ENCODE results near the gene SMAP1.
"Not testable (repeated sequence)": the region's sequence is repeated elsewhere in the genome, so short reads cannot be mapped to it uniquely, and the experiment has no call there.

SMAP1 gene

GRCh38 chr6:70742462-70742861 lies 74.8 kb downstream of the SMAP1 start:
- not testable (repeated sequence) for DNase-seq

DNA sequence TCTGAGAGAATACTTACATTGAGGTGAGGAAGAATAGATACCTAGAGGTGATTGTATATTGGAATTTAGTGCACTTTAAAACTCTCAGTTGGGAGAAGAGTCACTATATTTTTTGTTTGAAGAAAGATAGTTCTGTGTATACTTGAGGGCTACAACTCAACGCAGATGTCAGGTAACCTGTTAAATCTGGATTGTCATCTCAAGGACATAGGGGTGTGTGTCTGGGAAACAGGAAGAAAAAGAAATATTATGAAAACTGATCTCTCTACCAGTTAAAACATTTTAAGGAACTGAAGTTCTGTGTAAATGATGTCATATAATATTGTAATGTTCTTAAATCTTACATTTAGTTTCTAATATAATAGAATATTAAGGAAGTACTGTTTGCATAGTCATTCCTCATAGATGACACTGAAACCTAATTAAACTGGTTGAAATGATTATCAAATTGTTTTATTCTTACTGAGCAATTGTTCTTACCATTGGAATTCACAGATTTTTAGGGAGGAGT lies 86.2 kb downstream of the SMAP1 start:
- DNase-seq = no peak

DNA sequence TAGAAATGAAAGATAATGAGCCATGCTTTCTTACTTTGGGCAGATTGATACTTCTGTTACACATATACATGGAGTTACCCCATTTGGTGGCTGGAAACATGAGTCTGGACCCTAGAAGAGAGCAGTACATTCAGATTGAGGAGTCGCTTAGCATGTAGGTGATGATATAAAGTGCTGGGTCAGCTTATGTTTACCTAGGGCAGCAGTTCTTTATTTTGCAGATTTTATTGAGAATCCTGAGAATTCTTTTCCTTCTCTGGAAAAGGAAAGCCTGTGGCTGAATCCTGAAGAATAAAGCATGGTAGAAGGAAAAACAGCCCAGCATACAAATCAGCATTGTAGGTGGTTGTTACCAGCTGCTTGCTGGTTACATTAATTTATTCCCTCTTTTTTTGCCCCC lies 91.2 kb downstream of the SMAP1 start:
- no peak for DNase-seq

DNA sequence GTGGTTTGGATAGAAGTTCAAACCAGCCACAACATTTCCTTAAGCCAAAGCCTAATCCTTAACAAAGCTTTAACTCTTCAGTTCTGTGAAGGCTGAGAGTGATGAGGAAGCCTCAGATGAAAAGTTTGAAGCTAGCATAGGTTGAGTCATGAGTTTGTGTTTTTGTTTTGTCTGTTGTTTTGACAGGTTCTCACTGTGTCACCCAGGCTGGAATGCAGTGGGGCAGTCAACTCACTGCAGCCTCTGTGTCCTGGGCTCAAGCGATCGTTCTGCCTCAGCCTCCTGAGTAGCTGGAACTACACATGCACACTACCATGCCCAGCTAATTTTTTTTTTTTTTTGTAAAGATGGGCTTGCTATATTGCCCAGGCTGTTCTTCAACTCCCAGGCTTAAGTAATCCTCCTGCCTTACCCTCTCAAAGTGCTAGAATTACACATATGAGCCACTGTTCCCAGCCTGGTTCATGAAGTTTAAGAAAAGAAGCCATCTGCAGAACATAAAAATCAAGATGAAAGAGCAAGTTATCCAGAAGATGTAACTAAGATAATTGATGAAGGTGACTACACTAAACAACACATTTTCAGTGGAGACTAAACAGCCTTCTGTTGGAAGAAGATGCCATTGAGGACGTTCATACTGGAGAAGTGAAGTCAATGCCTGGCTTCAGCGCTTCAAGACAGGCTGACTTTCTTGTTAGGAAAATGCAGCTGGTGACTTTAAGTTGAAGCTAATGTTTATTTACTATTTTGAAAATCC lies 96.2 kb downstream of the SMAP1 start:
- no peak for DNase-seq

- no peak for DNase-seq
These were observed 97.0 kb downstream of the SMAP1 start for GRCh38 chr6:70764706-70765105.

- not testable (repeated sequence) for DNase-seq
These were observed 103.7 kb downstream of the SMAP1 start for GRCh38 chr6:70771351-70771750.

- DNase-seq = no peak
These were observed 112.3 kb downstream of the SMAP1 start for GRCh38 chr6:70779934-70780333.

DNA sequence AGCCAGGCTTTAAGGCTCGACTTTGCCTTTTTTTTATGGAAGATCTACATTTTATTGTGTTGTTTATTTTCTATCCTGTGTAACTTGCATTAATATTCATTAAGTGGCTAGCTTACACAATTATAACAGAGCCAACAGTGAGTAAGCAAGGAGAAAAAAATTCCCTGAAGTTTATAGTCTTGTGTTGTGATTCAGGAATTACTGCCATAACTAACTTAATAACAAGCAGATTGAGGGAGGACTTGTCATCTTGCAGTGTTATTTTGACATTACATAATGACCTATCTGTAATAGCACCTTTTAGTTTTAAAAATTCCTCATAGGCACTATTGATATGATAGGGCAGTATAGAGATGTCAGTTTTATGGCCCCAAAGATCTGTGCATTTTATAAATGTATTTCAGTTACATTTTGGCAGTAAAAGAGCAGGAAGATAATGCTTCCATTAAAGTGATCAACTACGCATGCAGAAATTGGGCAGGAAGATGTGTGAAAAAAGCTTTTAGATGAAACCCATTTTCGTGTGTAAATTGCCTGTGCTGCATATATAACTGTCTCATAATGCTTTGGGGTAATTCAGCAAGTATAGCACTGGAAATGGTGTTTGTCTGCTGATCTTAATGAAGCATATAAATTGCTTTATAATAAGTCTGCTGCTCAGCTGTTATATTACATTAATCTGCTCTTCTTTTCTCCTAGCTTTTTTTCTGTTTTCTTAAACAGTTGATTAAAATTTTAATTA lies 123.0 kb downstream of the SMAP1 start:
- DNase-seq = no peak

DNA sequence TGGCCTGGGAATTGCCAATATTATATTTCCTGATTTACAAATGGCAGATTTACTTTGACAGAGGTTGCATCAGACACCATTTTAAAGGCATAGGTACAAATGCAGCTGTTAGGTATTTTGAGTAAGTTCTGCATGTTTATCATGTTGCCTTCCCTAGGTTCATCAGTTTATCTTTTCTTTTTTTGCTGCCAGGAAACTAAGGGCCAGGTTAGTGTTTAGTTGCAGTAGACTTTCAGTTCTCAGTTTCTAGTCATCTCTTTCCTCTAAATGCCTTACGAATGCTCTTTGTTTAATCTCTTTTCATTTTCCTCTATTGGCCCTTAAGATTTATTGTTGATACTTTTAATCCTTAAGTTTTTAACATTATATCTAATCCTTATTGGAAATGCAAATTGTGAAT lies 129.9 kb downstream of the SMAP1 start:
- no peak for DNase-seq

- no peak for DNase-seq
These were observed 138.4 kb downstream of the SMAP1 start for GRCh38 chr6:70806086-70806485.

GRCh38 chr6:70811788-70812187 lies 144.1 kb downstream of the SMAP1 start:
- no peak for DNase-seq

GRCh38 chr6:70813885-70814284 lies 146.2 kb downstream of the SMAP1 start:
- no peak for DNase-seq

DNA sequence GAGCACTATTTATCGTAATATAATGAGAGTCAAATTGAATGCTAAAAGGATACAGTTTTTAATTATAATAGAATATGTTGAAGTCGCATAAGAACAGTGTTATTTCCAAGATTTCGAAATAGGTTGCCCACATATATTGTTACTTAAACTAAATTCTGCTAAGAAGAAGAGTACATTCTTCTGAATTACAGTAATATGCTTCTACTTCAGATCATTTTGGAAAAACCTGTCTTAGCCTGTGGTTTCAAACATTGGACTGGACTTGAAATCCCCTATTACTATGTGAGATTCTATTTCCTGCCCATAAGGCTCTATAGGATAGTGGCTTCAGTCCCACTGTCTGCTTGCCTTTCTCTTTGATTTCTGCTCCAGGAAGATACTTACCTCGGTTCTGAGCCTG lies 152.0 kb downstream of the SMAP1 start:
- DNase-seq = no peak

DNA sequence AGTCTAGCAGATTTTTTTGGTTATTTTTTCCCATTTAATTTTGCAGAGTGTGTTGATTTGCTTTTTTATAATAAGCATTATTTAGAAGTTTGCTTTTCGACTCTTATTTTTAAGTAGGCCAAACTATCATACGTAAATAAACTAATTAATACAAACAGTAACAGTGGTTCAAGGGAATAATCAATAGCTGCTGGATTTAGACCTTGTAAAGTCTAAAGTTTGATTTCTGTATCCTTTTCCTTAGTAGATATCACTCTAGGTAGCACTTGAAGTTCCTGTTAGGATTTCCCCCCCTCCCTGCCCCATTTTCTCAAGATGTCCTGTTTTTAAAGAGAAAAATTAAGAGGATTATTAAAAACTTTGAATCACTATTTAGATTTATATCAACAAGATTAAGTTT lies 153.1 kb downstream of the SMAP1 start:
- no peak for DNase-seq

DNA sequence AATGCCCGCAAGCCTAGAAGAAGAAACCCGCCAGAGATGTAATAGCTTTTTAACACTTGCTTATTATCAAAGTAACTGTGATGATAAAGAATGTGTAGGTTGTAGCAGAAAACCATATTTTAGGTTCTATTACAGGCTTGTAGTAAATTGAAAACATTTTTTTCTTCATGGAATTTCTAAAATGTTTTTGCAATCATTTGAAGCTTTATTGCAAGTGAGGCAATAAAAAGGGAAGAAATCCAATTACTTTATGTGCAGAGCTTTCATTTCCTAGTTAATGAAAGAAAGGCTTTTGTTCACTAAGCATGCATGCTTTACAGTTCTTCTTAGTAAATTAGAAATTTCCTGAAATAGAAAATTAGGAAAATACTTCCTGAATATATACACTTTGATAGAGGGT lies 154.1 kb downstream of the SMAP1 start:
- DNase-seq = no peak

DNA sequence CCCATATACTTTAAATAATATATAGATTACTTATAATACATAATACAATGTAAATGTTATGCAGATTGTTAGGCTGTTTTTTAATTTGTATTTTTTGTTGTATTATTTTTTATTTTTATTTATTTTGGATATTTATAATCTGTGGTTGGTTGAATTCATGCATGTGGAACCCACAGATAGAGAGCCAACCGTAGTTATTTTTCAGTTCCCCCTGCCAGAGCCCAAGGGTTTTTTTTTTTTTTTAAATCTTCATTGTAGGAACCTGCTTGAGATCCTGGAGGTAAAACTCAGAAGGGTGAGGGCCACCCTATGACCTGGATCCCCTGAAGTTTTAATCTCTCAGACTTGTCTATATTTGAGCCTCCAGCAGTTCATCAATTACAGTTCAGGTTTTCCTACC lies 156.0 kb downstream of the SMAP1 start:
- DNase-seq = no peak

DNA sequence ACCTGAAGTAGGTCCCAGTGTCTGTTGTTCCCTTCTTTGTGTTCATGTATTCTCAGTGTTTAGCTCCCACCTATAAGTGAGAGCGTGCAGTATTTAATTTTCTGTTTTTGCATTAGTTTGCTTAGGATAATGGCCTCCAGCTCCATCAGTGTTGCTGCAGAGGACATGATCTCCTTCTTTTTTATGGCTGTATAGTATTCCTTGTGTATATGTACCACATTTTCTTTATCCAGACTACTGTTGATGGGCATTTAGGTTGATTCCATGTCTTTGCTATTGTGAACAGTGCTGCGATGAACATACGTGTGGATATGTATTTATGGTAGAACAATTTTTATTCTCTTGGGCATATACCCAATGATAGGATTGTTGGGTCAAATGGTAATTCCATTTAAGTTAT lies 163.7 kb downstream of the SMAP1 start:
- DNase-seq = no peak

- no peak for DNase-seq
These were observed 166.8 kb downstream of the SMAP1 start for GRCh38 chr6:70834520-70834919.

- DNase-seq = no peak
These were observed 171.2 kb downstream of the SMAP1 start for GRCh38 chr6:70838907-70839285.

DNA sequence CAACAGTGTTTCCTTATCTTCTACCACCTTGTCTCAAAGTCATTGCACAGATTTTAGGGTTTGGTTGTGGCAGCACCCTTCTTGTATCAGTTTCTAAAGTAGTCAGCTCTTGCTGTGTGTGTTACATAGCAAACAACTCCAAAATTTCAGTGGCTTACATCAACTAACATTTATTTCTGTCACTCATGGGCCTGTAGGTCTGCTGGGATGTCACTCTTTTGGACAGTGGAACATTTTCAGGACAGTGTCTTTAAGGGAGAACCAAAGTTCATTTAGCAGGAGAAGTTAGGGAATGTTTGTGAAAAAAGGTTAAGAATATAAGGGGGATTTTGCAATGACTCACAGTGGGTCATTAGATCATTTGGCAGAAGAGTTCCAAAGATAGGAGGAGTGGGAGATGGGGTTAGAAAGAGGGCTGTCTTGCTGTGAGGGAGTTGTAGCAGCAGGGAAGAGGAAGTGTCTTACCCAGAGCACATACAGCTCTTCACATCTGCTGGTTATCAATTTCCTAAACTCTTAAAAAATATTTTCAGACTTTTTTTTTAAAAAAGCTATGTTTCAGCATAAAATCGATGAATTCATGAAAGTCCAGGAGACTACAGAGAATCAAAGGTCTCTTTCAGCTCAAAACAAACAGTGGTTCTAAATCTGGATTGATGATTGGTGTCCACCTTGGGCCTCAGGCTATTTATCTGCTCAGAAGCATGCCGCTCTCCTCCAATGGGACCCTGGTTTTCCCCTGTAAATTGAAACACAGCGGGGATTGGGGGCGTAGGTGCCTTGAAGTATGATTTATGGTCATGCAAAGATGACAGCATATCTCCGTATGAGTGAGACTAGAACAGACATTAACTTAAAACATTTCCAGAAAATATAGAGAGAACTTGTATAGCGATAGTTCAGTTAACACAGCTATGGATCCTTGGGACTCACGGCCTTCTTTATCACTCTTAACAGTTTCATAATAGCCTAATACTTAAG lies 171.9 kb downstream of the SMAP1 start:
- no peak for DNase-seq

- no peak for DNase-seq
These were observed 173.4 kb downstream of the SMAP1 start for GRCh38 chr6:70841112-70841511.

- no peak for DNase-seq
These were observed 174.9 kb downstream of the SMAP1 start for GRCh38 chr6:70842541-70842940.

GRCh38 chr6:70843328-70843918 lies 175.7 kb downstream of the SMAP1 start:
- no peak for DNase-seq

Data from NCI-H1436 treated with DMSO at 0.1 percent for 48 hours (cell line).